Right atrium auricular region (tissue), 2 donors: ENCODE measurements around the gene NAE1. TPM values are rescaled to one million over a fixed set of nuclear protein-coding genes. Genes with fewer than 3 reads are reported as not detected.
A peak's percentile ranks its signal among the peaks of the same experiment; 100 is the strongest.

Source experiments
- DNase-seq: peaks from one replicate; pipeline ENCODE4 v3.0.0-alpha.2; 2019; ENCODE audit warnings: low spot score
- H3K27ac ChIP-seq, 2 donors: fragments of 200-600 bp; sonication (generic); 1 replicate in 1 of 2; 2 replicates in 1 of 2; pipeline ENCODE4 v1.5.1; 2016 to 2019
- H3K27me3 ChIP-seq, 2 donors: fragments of 200-600 bp; sonication (generic); one replicate each; pipeline versions ENCODE4 v1.5.1 to v1.6.0; 2017 to 2019
- H3K36me3 ChIP-seq: fragments of 200-600 bp; sonication (generic); one replicate; pipeline ENCODE4 v1.5.1; 2016
- H3K4me1 ChIP-seq, 2 donors: fragments of 200-600 bp; sonication (generic); one replicate each; pipeline versions ENCODE4 v1.5.1 to v1.6.0; 2017 to 2019
- H3K4me3 ChIP-seq, 2 donors: fragments of 200-600 bp; sonication (generic); 1 replicate in 1 of 2; 2 replicates in 1 of 2; pipeline ENCODE4 v1.5.1; 2017 to 2019; ENCODE audit warnings: mild to moderate bottlenecking in 1 of 2, moderate library complexity in 1 of 2
- H3K9me3 ChIP-seq, 2 donors: fragments of 200-600 bp; sonication (generic); one replicate each; pipeline ENCODE4 v1.5.1; 2019
- CTCF ChIP-seq, 2 donors: fragments of 200-600 bp; sonication (generic); IDR thresholded peaks; one replicate each; pipeline ENCODE4 v1.5.1; 2019; ENCODE audit warnings: antibody characterized with exemption in 2 of 2
- total RNA-seq, 2 donors: library from RNA; depleted of rRNA; stranded (reverse); fragments of >200 nt; gene quantifications; one replicate each; pipeline ENCODE4 v1.1.0, GENCODE V29; 2016

The NAE1 gene
- total RNA-seq, 2 donors from 2014 or later, result 25.6 to 27.3 TPM

DNA sequence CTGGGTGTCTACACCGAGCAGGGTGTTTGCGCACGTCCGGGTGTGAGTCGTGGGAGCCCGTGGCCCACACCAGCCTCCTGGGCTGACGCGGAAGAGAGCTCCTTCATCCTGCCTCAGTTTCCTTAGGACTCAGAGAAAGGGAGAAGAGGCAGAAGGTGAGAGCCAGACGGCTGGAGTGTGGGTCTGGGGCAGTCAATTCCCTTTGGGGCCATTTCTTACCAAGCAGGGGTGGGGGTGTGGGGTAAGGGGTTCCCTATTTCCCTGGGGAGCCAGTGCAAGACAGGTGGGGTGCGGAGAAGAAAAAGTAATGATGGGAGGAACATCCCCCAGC lies 14.3 kb upstream of the NAE1 start:
- no peak for TF ChIP-seq CTCF (IDR thresholded peaks at IDR 0.05)
- Histone ChIP-seq H3K4me1 (peaks cover 0 to 14% of the 10 kb centered on the region in 2 donors), H3K36me3 (no peaks in the 10 kb centered on the region), H3K9me3 (no peaks in the 10 kb centered on the region), H3K27me3 (peaks cover 0 to 3% of the 10 kb centered on the region in 2 donors), H3K27ac (no peak overlapping the region), H3K4me3 (peak overlapping the region; percentile 13 to 52)
- DNase-seq, result no peak

GRCh38 chr16:66844342-66845079 lies 13.7 kb upstream of the NAE1 start, which contains the start of gene CA7:
TSS of gene CA7 (plus strand) at chr16:66844414. CDS start at chr16:66844488, 74 bp downstream.
- peaks cover 0 to 3% of the 10 kb centered on the region in 2 donors for H3K27me3 ChIP-seq
- peak within 1 kb of the TSS; percentile 13 to 52 for H3K4me3 ChIP-seq

DNA sequence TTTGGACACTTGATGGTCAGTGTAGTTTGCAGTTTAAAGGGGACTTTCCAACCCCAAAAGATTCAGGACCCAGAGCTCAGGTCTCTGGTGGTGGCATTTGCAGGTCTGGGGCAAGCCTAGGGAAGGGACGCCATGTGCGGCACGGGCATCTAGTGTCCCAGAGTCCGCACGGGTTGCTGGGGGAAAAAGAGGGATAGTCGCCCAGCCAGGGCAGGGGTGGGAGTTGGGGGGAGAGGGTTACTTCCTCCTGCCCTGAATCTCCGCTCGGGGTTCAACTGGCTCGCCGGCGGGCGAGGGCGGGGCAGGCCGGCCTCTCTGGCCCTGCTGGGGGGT lies 13.2 kb upstream of the NAE1 start:
- no peaks in the 10 kb centered on the region for H3K9me3 ChIP-seq
- peaks cover 0 to 14% of the 10 kb centered on the region in 2 donors for H3K4me1 ChIP-seq
- no peak for DNase-seq
- peaks cover 0 to 3% of the 10 kb centered on the region in 2 donors for H3K27me3 ChIP-seq
- no peaks in the 10 kb centered on the region for H3K36me3 ChIP-seq
- no peak overlapping the region for H3K27ac ChIP-seq
- TF ChIP-seq CTCF (IDR thresholded peaks at IDR 0.05), result no peak
- peak overlapping the region; percentile 13 to 52 for H3K4me3 ChIP-seq

More at GRCh38 chr16:66844342-66845079, 13.7 kb upstream of the NAE1 start, which contains the start of gene CA7:
- Histone ChIP-seq H3K9me3 (no peaks in the 10 kb centered on the region), H3K27ac (no peak within 1 kb of the TSS), H3K36me3 (no peaks in the 10 kb centered on the region), H3K4me1 (peaks cover 0 to 14% of the 10 kb centered on the region in 2 donors)
- no peak for DNase-seq
- TF ChIP-seq CTCF (IDR thresholded peaks at IDR 0.05), result no peak

DNA sequence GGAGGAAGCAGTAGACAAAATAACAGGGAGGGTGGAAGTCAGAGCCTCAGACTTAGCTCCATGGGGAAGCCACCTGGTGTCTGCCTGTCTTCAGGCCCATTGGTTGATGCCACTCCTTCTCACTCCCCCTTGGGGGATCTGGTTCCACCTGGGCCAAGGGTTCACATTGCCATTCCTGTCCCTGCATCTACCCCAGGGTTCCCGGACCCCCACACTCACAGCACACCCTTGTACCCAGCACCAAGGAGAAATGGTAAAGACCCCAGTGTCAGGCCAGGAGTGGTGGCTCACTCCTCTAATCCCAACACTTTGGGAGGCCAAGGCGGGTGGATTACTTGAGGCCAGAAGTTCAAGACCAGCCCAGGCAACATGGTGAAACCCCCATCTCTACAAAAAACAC lies 12.4 kb upstream of the NAE1 start:
- TF ChIP-seq CTCF (IDR thresholded peaks at IDR 0.05), result no peak
- Histone ChIP-seq H3K27ac (no peak overlapping the region), H3K36me3 (no peaks in the 10 kb centered on the region), H3K27me3 (peaks cover 0 to 3% of the 10 kb centered on the region in 2 donors), H3K4me1 (peaks cover 0 to 14% of the 10 kb centered on the region in 2 donors), H3K9me3 (no peaks in the 10 kb centered on the region), H3K4me3 (no peak overlapping the region)
- no peak for DNase-seq

DNA sequence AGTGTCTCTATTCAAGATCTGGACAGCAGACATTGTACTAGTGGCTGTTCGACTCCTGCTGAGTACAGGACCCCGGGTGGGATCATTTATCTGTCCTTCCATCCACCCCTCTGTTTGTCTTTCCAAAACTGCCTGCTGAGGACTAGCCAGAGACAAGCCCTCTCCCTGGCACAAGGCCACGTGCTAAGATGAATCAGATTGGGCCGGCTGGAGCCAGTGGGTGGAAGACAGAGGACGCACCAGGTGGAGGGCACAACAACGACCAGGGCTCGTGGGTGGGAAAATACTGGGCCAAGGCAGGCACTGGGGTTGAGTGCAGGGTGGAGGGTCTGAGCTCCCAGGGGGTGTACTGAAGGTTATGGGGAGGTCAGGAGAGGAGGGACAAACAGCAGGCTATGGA lies 12.0 kb upstream of the NAE1 start:
- H3K4me3 ChIP-seq, result no peak overlapping the region
- peaks cover 0 to 3% of the 10 kb centered on the region in 2 donors for H3K27me3 ChIP-seq
- no peak for TF ChIP-seq CTCF (IDR thresholded peaks at IDR 0.05)

DNA sequence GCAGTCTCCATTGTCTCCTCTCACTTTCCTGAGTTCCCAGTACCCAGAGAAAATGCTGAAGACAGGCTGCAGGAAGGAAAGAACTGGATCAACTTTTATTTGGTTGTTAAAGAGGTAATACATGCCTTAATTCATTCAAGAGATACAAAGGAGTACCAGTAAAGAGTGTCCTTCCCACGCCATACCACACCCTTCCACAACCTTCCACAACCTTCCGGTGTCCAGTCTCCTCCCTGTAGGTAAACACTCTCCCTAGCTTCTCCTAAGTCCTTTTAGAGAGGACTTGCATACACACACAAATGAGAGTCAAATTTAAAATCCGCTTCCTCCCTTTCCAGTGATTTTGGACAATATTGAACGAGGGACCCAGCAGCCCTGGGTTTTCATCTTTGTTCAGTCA lies 10.6 kb upstream of the NAE1 start:
- no peak for DNase-seq
- Histone ChIP-seq H3K4me1 (peaks cover 0 to 14% of the 10 kb centered on the region in 2 donors), H3K4me3 (no peak overlapping the region), H3K36me3 (no peaks in the 10 kb centered on the region), H3K9me3 (no peaks in the 10 kb centered on the region), H3K27ac (no peak overlapping the region), H3K27me3 (peaks cover 0 to 3% of the 10 kb centered on the region in 2 donors)
- no peak for TF ChIP-seq CTCF (IDR thresholded peaks at IDR 0.05)

More for the DNA sequence above, 12.0 kb upstream of the NAE1 start:
- Histone ChIP-seq H3K36me3 (no peaks in the 10 kb centered on the region), H3K4me1 (peaks cover 0 to 14% of the 10 kb centered on the region in 2 donors), H3K9me3 (no peaks in the 10 kb centered on the region), H3K27ac (no peak overlapping the region)
- no peak for DNase-seq
